H9 (cell line): ENCODE measurements around the gene MAST2. TPM values are rescaled to one million over a fixed set of nuclear protein-coding genes. Genes with fewer than 3 reads are reported as not detected.
A peak's percentile ranks its signal among the peaks of the same experiment; 100 is the strongest.

Experiments
- DNase-seq: peaks from one replicate; pipeline ENCODE4 v3.0.0-alpha.2; 2017
- H2AFZ ChIP-seq: one replicate; pipeline ENCODE4 v1.6.1; 2013; ENCODE audit warnings: mild to moderate bottlenecking, low read length, control low read depth, moderate library complexity
- H2AK5ac ChIP-seq: 2 replicates; pipeline ENCODE4 v1.6.1; 2013; ENCODE audit warnings: low read length, control low read depth, mixed read lengths; ENCODE audit not compliant: insufficient read length
- H2BK120ac ChIP-seq: one replicate; pipeline ENCODE4 v1.6.1; 2013; ENCODE audit warnings: low read depth, mild to moderate bottlenecking, low read length, control low read depth, inconsistent platforms; ENCODE audit not compliant: poor library complexity, severe bottlenecking
- H2BK12ac ChIP-seq: 2 replicates; pipeline ENCODE4 v1.6.1; 2013; ENCODE audit warnings: low read length, control low read depth, mixed read lengths, low read depth; ENCODE audit not compliant: insufficient read length
- H2BK15ac ChIP-seq: 2 replicates; pipeline ENCODE4 v1.6.1; 2013; ENCODE audit warnings: low read depth, low read length, control low read depth
- H2BK20ac ChIP-seq: one replicate; pipeline ENCODE4 v1.6.1; 2013; ENCODE audit warnings: low read depth, mild to moderate bottlenecking, low read length, control low read depth, inconsistent platforms; ENCODE audit not compliant: poor library complexity, severe bottlenecking
- H2BK5ac ChIP-seq: 2 replicates; pipeline ENCODE4 v1.6.1; 2013; ENCODE audit warnings: low read length, control low read depth, mixed read lengths; ENCODE audit not compliant: insufficient read length
- H3K14ac ChIP-seq: 2 replicates; pipeline ENCODE4 v1.6.1; 2013; ENCODE audit warnings: low read length, control low read depth; ENCODE audit not compliant: insufficient read depth
- H3K18ac ChIP-seq: 2 replicates; pipeline ENCODE4 v1.6.1; 2013; ENCODE audit warnings: low read depth, mild to moderate bottlenecking, mixed read lengths, low read length, control low read depth; ENCODE audit not compliant: insufficient read length
- H3K23ac ChIP-seq: 2 replicates; pipeline ENCODE4 v1.6.1; 2013; ENCODE audit warnings: low read length, control low read depth, mixed read lengths, low read depth; ENCODE audit not compliant: insufficient read length
- H3K23me2 ChIP-seq: 2 replicates; pipeline ENCODE4 v1.6.1; 2013; ENCODE audit warnings: low read depth, mild to moderate bottlenecking, mixed read lengths, low read length, control low read depth; ENCODE audit not compliant: insufficient read length, poor library complexity, severe bottlenecking
- H3K27ac ChIP-seq: 2 replicates; pipeline ENCODE4 v1.5.1; 2013; ENCODE audit warnings: low read length, control low read depth, mixed read lengths, low read depth; ENCODE audit not compliant: insufficient read length
- H3K27me3 ChIP-seq: 2 replicates; pipeline ENCODE4 v1.6.1; 2013; ENCODE audit warnings: low read length, control low read depth, inconsistent platforms; ENCODE audit not compliant: insufficient read depth
- H3K4ac ChIP-seq: 2 replicates; pipeline ENCODE4 v1.6.1; 2013; ENCODE audit warnings: low read depth, mild to moderate bottlenecking, control low read depth, inconsistent platforms, low read length, moderate library complexity
- H3K4me1 ChIP-seq: 2 replicates; pipeline ENCODE4 v1.6.1; 2013; ENCODE audit warnings: low read length, control low read depth, inconsistent platforms; ENCODE audit not compliant: insufficient read depth
- H3K4me2 ChIP-seq: 2 replicates; pipeline ENCODE4 v1.6.1; 2013; ENCODE audit warnings: low read length, control low read depth, mixed read lengths; ENCODE audit not compliant: insufficient read length, insufficient read depth
- H3K56ac ChIP-seq: 2 replicates; pipeline ENCODE4 v1.6.1; 2013; ENCODE audit warnings: low read depth, mild to moderate bottlenecking, mixed read lengths, low read length, control low read depth; ENCODE audit not compliant: insufficient read length
- H3K79me1 ChIP-seq: 2 replicates; pipeline ENCODE4 v1.6.1; 2013; ENCODE audit warnings: low read depth, mild to moderate bottlenecking, moderate library complexity, low read length, control low read depth, inconsistent platforms; ENCODE audit not compliant: insufficient read depth, poor library complexity, severe bottlenecking
- H3K79me2 ChIP-seq: 2 replicates; pipeline ENCODE4 v1.6.1; 2013; ENCODE audit warnings: low read length, control low read depth, inconsistent platforms; ENCODE audit not compliant: insufficient read depth
- H3K9ac ChIP-seq: 2 replicates; pipeline ENCODE4 v1.6.1; 2013; ENCODE audit warnings: low read length, control low read depth, mixed read lengths; ENCODE audit not compliant: insufficient read length; ENCODE audit errors: extremely low read depth
- H3K9me3 ChIP-seq: one replicate; pipeline ENCODE4 v1.6.1; 2013; ENCODE audit warnings: low read depth, low read length, inconsistent platforms; ENCODE audit not compliant: control insufficient read depth
- H3T11ph ChIP-seq: one replicate; pipeline ENCODE4 v1.6.1; 2013; ENCODE audit warnings: mild to moderate bottlenecking, low read length, control low read depth, inconsistent platforms
- H4K20me1 ChIP-seq: one replicate; pipeline ENCODE4 v1.6.1; 2013; ENCODE audit not compliant: control insufficient read depth, insufficient read length, insufficient read depth
- H4K5ac ChIP-seq: 2 replicates; pipeline ENCODE4 v1.6.1; 2013; ENCODE audit warnings: low read depth, mild to moderate bottlenecking, mixed read lengths, low read length, control low read depth; ENCODE audit not compliant: insufficient read length
- H4K8ac ChIP-seq: replicated peaks from 2 replicates; pipeline ENCODE4 v1.6.1; 2013; ENCODE audit warnings: low read length, control low read depth, mixed read lengths, low read depth; ENCODE audit not compliant: insufficient read length
- H4K91ac ChIP-seq: 2 replicates; pipeline ENCODE4 v1.6.1; 2013; ENCODE audit warnings: low read depth, mild to moderate bottlenecking, moderate library complexity, mixed read lengths, low read length, control low read depth; ENCODE audit not compliant: insufficient read length
- H3K27ac Mint-ChIP-seq, 3 experiments: 2 replicates in 2 of 3; 3 replicates in 1 of 3; pipeline ENCODE4 v1.8.0; 2020 to 2021; ENCODE audit warnings: mixed read lengths in 3 of 3, mild to moderate bottlenecking in 1 of 3, moderate library complexity in 1 of 3
- H3K27me3 Mint-ChIP-seq: 2 replicates; pipeline ENCODE4 v1.8.0; 2021; ENCODE audit warnings: low read depth, mild to moderate bottlenecking, moderate library complexity, mixed read lengths
- H3K36me3 Mint-ChIP-seq, 3 experiments: 2 replicates in 2 of 3; 3 replicates in 1 of 3; pipeline ENCODE4 v1.8.0; 2020 to 2021; ENCODE audit warnings: low read depth in 3 of 3, mixed read lengths in 3 of 3; ENCODE audit not compliant: insufficient read depth in 1 of 3
- H3K4me1 Mint-ChIP-seq, 2 experiments: 2 replicates each; pipeline ENCODE4 v1.8.0; 2020; ENCODE audit warnings: mixed read lengths in 2 of 2
- H3K4me3 Mint-ChIP-seq, 2 experiments: 2 replicates in 1 of 2; 3 replicates in 1 of 2; pipeline ENCODE4 v1.8.0; 2020 to 2021; ENCODE audit warnings: mild to moderate bottlenecking in 2 of 2, mixed read lengths in 2 of 2, moderate library complexity in 1 of 2
- H3K9me3 Mint-ChIP-seq, 2 experiments: 2 replicates in 1 of 2; 3 replicates in 1 of 2; pipeline ENCODE4 v1.8.0; 2020; ENCODE audit warnings: mild to moderate bottlenecking in 2 of 2, mixed read lengths in 2 of 2, moderate library complexity in 1 of 2
- WGBS: extraction: QIAGEN DNeasy Blood & Tissue Kit; methylation state at CpG from one replicate; pipeline ENCODE4 v1.1.7; 2013; ENCODE audit warnings: missing lambda C conversion rate, low lambda C conversion rate, mixed read lengths; ENCODE audit not compliant: insufficient read length; ENCODE audit errors: extremely low coverage; 5-methylcytosine and 5-hydroxymethylcytosine counted together
- total RNA-seq: library from RNA; stranded (reverse); gene quantifications from 2 replicates; pipeline ENCODE4 v1.2.1, GENCODE V29; 2021
- TF ChIP-seq, protein P1 (sequence below): fragments of 200-600 bp; sonication (generic); conservative IDR thresholded peaks from 3 replicates; pipeline ENCODE4 v1.8.0; 2021; ENCODE audit warnings: antibody characterized with exemption, mild to moderate bottlenecking

The MAST2 gene
- total RNA-seq, 1 experiment from 2014 or later: 28.8 TPM

DNA sequence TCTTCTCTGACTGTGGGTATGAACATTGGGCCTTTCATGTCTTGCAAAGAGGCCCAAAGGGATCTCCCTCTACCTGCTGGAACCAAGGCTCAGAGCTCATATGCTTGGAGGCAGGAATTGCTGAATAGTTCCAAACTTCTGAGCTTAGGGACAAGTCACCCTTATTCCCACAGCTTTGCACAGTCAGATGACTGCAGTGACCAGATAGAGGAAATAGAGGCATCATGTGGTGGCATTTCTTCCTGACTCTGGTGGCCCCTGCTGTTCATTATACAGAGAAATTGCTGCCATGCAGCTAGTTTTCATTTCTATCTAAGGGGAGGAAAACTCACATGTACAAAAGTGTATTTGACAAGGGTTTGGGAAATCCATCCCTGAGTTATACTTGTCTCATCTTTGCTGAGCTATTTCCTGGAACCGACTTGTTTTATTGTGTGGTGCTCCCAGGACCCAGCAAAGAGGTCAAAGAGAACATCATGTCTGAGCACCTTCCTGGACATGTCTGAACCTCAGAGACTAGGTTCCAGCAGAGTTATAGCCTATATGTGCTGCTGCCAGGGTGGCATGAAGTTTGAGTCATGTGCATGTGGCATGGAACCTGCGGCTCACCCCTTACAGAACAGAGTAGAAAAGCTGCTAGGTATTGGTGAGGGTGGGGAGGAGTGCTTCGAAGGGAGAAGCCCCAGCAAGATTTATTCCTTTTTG is 197.8 kb downstream of the MAST2 start:
- no peak overlapping the region for H2BK15ac ChIP-seq
- no peak overlapping the region for H4K5ac ChIP-seq
- H3K79me1 ChIP-seq: no peaks in the 10 kb centered on the region

More for the DNA sequence above, 197.8 kb downstream of the MAST2 start:
- H3T11ph ChIP-seq: no peak overlapping the region
- no peak overlapping the region for H3K14ac ChIP-seq
- no peak overlapping the region for H2BK5ac ChIP-seq
- no peak overlapping the region for H2BK12ac ChIP-seq
- no peaks in the 10 kb centered on the region for H4K20me1 ChIP-seq
- no CpG with 5 or more reads among the region's 3 CpGs for WGBS
- H3K4me2 ChIP-seq: no peak overlapping the region
- H2AK5ac ChIP-seq: no peak overlapping the region
- H3K27ac ChIP-seq: no peak overlapping the region
- no peak overlapping the region for H2BK20ac ChIP-seq
- no peak overlapping the region for H3K56ac ChIP-seq
- no peaks in the 10 kb centered on the region for H3K79me2 ChIP-seq
- H4K8ac ChIP-seq: no peak overlapping the region
- H3K4ac ChIP-seq: no peak overlapping the region
- Mint-ChIP-seq H3K9me3 (no peaks in the 10 kb centered on the region), H3K4me3 (no peak overlapping the region), H3K27ac (no peak overlapping the region; a peak in 2 of 7 replicates), H3K27me3 (no peaks in the 10 kb centered on the region), H3K4me1 (peaks cover 9 to 20% of the 10 kb centered on the region in 2 experiments), H3K36me3 (peaks cover 2 to 19% (median 2%) of the 10 kb centered on the region in 3 experiments; a peak in 4 of 7 replicates)
- no peak overlapping the region for H3K9ac ChIP-seq
- H3K9me3 ChIP-seq: no peaks in the 10 kb centered on the region
- H3K18ac ChIP-seq: no peak overlapping the region
- no peaks in the 10 kb centered on the region for H3K27me3 ChIP-seq
- no peak overlapping the region for H2BK120ac ChIP-seq
- no peak overlapping the region for H2AFZ ChIP-seq
- DNase-seq: peak; percentile 8
- H3K23ac ChIP-seq: no peak overlapping the region
- H4K91ac ChIP-seq: no peak overlapping the region
- H3K23me2 ChIP-seq: no peaks in the 10 kb centered on the region
- TF ChIP-seq, protein P1, sequence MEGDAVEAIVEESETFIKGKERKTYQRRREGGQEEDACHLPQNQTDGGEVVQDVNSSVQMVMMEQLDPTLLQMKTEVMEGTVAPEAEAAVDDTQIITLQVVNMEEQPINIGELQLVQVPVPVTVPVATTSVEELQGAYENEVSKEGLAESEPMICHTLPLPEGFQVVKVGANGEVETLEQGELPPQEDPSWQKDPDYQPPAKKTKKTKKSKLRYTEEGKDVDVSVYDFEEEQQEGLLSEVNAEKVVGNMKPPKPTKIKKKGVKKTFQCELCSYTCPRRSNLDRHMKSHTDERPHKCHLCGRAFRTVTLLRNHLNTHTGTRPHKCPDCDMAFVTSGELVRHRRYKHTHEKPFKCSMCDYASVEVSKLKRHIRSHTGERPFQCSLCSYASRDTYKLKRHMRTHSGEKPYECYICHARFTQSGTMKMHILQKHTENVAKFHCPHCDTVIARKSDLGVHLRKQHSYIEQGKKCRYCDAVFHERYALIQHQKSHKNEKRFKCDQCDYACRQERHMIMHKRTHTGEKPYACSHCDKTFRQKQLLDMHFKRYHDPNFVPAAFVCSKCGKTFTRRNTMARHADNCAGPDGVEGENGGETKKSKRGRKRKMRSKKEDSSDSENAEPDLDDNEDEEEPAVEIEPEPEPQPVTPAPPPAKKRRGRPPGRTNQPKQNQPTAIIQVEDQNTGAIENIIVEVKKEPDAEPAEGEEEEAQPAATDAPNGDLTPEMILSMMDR: no peak
- H3K4me1 ChIP-seq: no peaks in the 10 kb centered on the region
